ENCODE results near the gene SLC25A21. TPM values are rescaled to one million over a fixed set of nuclear protein-coding genes. Genes with fewer than 3 reads are reported as not detected.

SLC25A21 gene
- total RNA-seq, 1 donor, result not detected

GRCh38 chr14:36672095-36672494 is 500.3 kb downstream of the SLC25A21 start:
- H3K4me1 ChIP-seq (ENCODE audit: insufficient read depth, low read length), result no peaks in the 10 kb centered on the region
- H3K27me3 ChIP-seq (ENCODE audit: insufficient read depth, low read length), result peaks cover 34% of the 10 kb centered on the region
- H3K9me3 ChIP-seq (ENCODE audit: low read depth, low read length), result no peaks in the 10 kb centered on the region
- H3K4me3 ChIP-seq (ENCODE audit: low read length), result no peak overlapping the region

- H3K9me3 ChIP-seq (ENCODE audit: low read depth, low read length), result no peaks in the 10 kb centered on the region
- H3K4me1 ChIP-seq (ENCODE audit: insufficient read depth, low read length), result no peaks in the 10 kb centered on the region
- H3K4me3 ChIP-seq (ENCODE audit: low read length), result no peak overlapping the region
- peaks cover 41% of the 10 kb centered on the region for H3K27me3 ChIP-seq (ENCODE audit: insufficient read depth, low read length)
These were observed 501.3 kb downstream of the SLC25A21 start for GRCh38 chr14:36671149-36671548.

DNA sequence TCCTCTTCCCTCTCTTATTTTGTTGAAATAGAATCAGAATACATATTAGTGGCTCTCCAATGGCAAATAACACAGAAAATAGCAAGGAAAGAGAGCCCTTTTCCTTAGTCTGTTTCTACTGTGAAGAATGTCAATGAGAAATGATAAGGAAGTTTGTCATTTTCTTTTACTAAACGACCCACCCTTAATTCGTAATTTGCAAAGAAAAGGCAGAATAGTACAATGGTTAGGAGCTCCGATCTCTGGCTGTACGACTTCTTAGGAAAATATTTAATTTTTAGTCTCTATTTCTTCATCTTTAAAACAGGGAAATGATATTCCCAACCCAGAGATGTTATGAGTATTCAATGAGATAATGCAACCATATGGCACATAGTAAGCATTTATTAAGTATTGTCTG is 504.7 kb downstream of the SLC25A21 start:
- Histone ChIP-seq H3K9me3 (ENCODE audit: low read depth, low read length) (no peaks in the 10 kb centered on the region), H3K27me3 (ENCODE audit: insufficient read depth, low read length) (peaks cover 76% of the 10 kb centered on the region)

DNA sequence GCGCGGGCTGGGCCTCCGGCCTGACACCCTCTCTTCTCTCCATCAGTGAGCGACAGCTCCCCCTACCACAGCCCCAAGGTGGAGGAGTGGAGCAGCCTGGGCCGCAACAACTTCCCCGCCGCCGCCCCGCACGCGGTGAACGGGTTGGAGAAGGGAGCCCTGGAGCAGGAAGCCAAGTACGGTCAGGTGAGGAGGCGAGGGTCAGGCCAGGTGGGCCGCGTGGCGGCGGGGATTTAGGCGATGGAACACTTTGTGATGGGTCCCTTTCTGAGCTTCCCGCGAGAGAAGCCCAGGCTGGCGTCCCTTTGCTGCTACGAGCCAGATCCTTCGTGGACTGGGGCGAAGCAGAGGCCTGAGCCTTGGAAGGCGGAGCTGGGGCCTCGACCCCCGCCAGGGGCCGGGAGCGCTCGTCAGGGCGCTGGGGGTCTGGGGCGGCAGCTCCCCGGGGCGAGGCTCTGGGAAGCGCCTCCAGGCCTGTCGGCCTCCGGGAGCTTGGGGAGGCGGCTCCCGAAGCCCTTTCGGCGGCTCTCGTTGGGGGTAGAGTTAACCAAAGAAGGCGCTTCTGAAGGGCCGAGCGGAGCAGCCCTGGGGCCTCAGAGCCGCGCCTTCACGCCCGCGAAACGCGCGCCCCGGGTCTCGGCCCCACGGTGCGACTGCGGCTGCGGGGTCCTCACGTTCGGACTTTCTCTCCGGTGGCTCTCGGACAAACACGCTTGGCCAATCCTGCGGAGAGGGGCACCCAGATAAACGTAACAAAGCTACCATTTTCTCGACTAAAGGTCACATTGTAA is 505.8 kb downstream of the SLC25A21 start:
- peaks cover 85% of the 10 kb centered on the region for H3K27me3 ChIP-seq (ENCODE audit: insufficient read depth, low read length)
- H3K4me1 ChIP-seq (ENCODE audit: insufficient read depth, low read length), result no peaks in the 10 kb centered on the region
- no peaks in the 10 kb centered on the region for H3K9me3 ChIP-seq (ENCODE audit: low read depth, low read length)
- H3K4me3 ChIP-seq (ENCODE audit: low read length), result no peak overlapping the region

More for the DNA sequence above, 504.7 kb downstream of the SLC25A21 start:
- no peak overlapping the region for H3K4me3 ChIP-seq (ENCODE audit: low read length)
- no peaks in the 10 kb centered on the region for H3K4me1 ChIP-seq (ENCODE audit: insufficient read depth, low read length)

DNA sequence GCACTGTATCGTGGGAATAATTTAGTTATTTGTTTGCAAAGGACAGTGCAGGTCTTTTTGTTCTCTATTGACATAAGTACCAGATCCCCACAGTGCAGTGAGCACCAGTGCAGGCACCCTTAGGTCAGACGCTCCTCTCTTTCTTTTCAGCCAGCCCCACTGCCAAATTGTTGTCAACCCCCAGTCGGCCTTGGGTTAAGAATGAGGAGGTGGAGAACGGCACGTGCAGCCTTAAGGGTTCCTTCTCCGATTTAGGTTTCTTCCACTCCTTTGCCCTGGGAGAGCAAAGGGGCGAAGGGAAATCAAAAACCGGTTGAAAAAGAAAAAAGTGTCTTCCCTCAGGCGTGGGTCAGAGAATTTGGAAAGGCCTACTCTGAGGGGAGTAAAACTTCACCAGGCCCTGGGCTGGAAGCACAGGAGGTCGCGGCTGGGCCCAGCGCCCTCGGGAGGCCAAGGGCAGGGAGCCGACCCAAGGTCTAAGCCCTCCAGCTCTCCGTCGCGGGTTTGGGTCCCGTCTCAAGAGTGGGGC is 506.5 kb downstream of the SLC25A21 start:
- Histone ChIP-seq H3K27me3 (ENCODE audit: insufficient read depth, low read length) (peaks cover 87% of the 10 kb centered on the region), H3K4me1 (ENCODE audit: insufficient read depth, low read length) (no peaks in the 10 kb centered on the region), H3K9me3 (ENCODE audit: low read depth, low read length) (no peaks in the 10 kb centered on the region), H3K4me3 (ENCODE audit: low read length) (no peak overlapping the region)

GRCh38 chr14:36664322-36665193 is 507.8 kb downstream of the SLC25A21 start:
- Histone ChIP-seq H3K4me1 (ENCODE audit: insufficient read depth, low read length) (no peaks in the 10 kb centered on the region), H3K27me3 (ENCODE audit: insufficient read depth, low read length) (peaks cover 95% of the 10 kb centered on the region), H3K9me3 (ENCODE audit: low read depth, low read length) (no peaks in the 10 kb centered on the region), H3K4me3 (ENCODE audit: low read length) (no peak overlapping the region)

DNA sequence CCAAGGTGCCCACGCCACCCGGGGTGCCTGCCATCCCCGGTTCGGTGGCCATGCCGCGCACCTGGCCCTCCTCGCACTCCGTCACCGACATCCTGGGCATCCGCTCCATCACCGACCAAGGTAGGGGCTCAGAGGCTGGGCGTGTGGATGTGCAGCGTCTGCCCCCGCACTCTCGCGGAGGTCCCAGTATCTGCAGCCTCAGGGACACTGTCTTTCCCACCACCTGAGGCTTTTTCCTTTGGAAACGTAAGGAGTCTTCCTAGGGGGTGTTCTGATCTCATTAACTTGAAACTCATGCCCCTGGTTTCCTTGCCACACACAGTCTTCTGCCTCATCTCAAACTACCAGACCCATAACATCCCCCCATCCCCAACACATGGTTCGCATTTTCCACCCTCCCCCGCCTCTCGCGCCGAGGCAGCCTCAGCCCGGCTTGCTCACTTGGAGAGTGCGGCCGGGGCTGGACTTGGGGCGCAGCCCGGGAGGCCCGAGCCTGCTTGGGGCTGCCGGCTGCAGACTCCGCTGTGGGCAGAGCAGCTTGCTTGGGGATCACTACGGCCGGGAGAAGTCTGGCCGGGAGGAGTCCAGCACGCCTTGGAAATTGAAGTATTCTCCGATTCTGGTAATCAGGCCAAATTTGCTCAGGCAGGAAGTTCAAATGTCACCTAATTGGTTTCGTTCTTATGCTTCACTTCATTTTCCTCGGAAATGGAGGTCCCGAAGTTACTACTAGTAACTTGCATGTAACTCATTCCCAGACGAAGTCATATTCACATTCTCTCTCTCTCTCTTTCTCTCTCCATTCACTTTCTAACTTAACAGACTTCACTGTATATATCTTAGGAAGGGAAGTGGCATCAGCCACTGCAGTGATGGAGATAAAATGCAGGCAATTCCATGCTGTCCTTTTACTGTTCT is 508.7 kb downstream of the SLC25A21 start:
- Histone ChIP-seq H3K4me3 (ENCODE audit: low read length) (no peak overlapping the region), H3K4me1 (ENCODE audit: insufficient read depth, low read length) (no peaks in the 10 kb centered on the region), H3K27me3 (ENCODE audit: insufficient read depth, low read length) (peaks cover 97% of the 10 kb centered on the region), H3K9me3 (ENCODE audit: low read depth, low read length) (no peaks in the 10 kb centered on the region)

- H3K9me3 ChIP-seq (ENCODE audit: low read depth, low read length), result no peaks in the 10 kb centered on the region
These were observed 509.6 kb downstream of the SLC25A21 start for GRCh38 chr14:36662543-36663403.

GRCh38 chr14:36662258-36662542 is 510.2 kb downstream of the SLC25A21 start:
- H3K27me3 ChIP-seq (ENCODE audit: insufficient read depth, low read length), result peaks cover 98% of the 10 kb centered on the region
- H3K9me3 ChIP-seq (ENCODE audit: low read depth, low read length), result no peaks in the 10 kb centered on the region
- no peak overlapping the region for H3K4me3 ChIP-seq (ENCODE audit: low read length)
- no peaks in the 10 kb centered on the region for H3K4me1 ChIP-seq (ENCODE audit: insufficient read depth, low read length)

More at GRCh38 chr14:36662543-36663403, 509.6 kb downstream of the SLC25A21 start:
- peaks cover 98% of the 10 kb centered on the region for H3K27me3 ChIP-seq (ENCODE audit: insufficient read depth, low read length)
- no peaks in the 10 kb centered on the region for H3K4me1 ChIP-seq (ENCODE audit: insufficient read depth, low read length)
- H3K4me3 ChIP-seq (ENCODE audit: low read length), result no peak overlapping the region

DNA sequence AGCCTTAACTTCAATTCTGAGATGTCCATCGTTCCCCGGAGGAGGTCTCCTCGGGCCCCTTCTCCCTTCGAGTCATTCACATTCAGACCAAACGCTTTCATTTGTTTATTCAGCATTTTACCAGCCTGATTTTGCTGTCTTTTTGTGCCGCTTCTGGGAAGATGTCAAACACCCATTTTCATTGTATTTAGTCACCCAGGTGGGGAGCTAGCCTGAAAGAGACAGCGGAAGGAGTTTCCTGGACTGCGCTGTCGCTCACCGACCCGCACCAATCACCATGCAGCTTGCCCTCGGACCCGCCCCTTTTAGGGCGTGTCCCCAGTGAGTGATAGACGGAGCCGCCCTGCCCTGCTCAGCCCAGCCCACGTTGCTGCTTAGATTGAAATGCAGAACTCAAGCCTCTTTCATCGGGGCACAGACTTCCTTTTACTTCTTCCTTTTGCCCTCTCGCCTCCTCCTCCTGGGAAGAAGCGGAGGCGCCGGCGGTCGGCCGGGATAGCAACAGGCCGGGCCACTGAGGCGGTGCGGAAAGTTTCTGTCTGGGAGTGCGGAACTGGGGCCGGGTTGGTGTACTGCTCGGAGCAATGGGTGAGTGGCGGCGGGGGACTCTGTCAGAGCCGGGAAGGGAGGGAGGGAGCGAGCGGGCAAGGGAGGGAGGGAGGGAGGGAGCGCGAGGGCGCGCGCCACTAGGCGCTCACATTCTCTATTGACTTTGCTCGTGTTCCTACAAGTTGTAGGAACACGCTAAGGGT is 510.7 kb downstream of the SLC25A21 start, which contains the start of gene PAX9:
Gene PAX9 (plus strand): TSS at position 355 of the 752 bp plus-strand sequence. CDS start 230 bp downstream, at position 585.
- H3K4me3 ChIP-seq (ENCODE audit: low read length), result no peak within 1 kb of the TSS
- H3K4me1 ChIP-seq (ENCODE audit: insufficient read depth, low read length), result no peaks in the 10 kb centered on the region
- peaks cover 98% of the 10 kb centered on the region for H3K27me3 ChIP-seq (ENCODE audit: insufficient read depth, low read length)
- H3K9me3 ChIP-seq (ENCODE audit: low read depth, low read length), result no peaks in the 10 kb centered on the region

- H3K27me3 ChIP-seq (ENCODE audit: insufficient read depth, low read length), result peaks cover 98% of the 10 kb centered on the region
- H3K9me3 ChIP-seq (ENCODE audit: low read depth, low read length), result no peaks in the 10 kb centered on the region
- H3K4me1 ChIP-seq (ENCODE audit: insufficient read depth, low read length), result peaks cover 2% of the 10 kb centered on the region
- H3K4me3 ChIP-seq (ENCODE audit: low read length), result no peak overlapping the region
These were observed 511.5 kb downstream of the SLC25A21 start for GRCh38 chr14:36660736-36661505.

- no peaks in the 10 kb centered on the region for H3K9me3 ChIP-seq (ENCODE audit: low read depth, low read length)
These were observed 512.3 kb downstream of the SLC25A21 start for GRCh38 chr14:36659822-36660735.

More at GRCh38 chr14:36659822-36660735, 512.3 kb downstream of the SLC25A21 start:
- H3K4me1 ChIP-seq (ENCODE audit: insufficient read depth, low read length), result peaks cover 7% of the 10 kb centered on the region
- peaks cover 98% of the 10 kb centered on the region for H3K27me3 ChIP-seq (ENCODE audit: insufficient read depth, low read length)
- no peak overlapping the region for H3K4me3 ChIP-seq (ENCODE audit: low read length)

Measured in mononuclear cell (primary cell).